H1 (cell line): ENCODE results near the gene KRTAP29-1. TPM values are rescaled to one million over a fixed set of nuclear protein-coding genes. Genes with fewer than 3 reads are reported as not detected.

ENCODE experiments used
- CTCF ChIA-PET: fragments of 300-600 bp; sonication (Branson Sonifier 250); formaldehyde crosslinking; loops from one replicate; lab custom pipeline; 2021; ENCODE audit not compliant: partially characterized antibody; lab: Charles Lee
- POLR2A ChIA-PET: fragments of 300-600 bp; sonication (Branson Sonifier 250); formaldehyde crosslinking; loops from one replicate; lab custom pipeline; 2021; ENCODE audit warnings: inconsistent platforms; ENCODE audit not compliant: partially characterized antibody; lab: Charles Lee
- DNase-seq, 2 experiments: peaks; one replicate each; pipeline versions ENCODE4 v3.0.0 to v3.0.0-alpha.2; 2010 to 2022; ENCODE audit warnings: low spot score in 2 of 2, low read depth in 1 of 2, mixed read lengths in 1 of 2
- FAIRE-seq: peaks from 2 replicates; lab custom pipeline; 2011; peaks lifted over from hg19 to GRCh38; lab: Jason Lieb, UNC
- H2AFZ ChIP-seq: 2 replicates; pipeline ENCODE4 v1.8.1; 2012; ENCODE audit warnings: low read length, inconsistent platforms
- H2AK5ac ChIP-seq: 2 replicates; pipeline ENCODE4 v1.6.1; 2013; ENCODE audit warnings: low read depth, low read length
- H2BK120ac ChIP-seq: replicated peaks from 2 replicates; pipeline ENCODE3; 2013; ENCODE audit warnings: low read depth, low read length, inconsistent platforms
- H2BK12ac ChIP-seq: 2 replicates; pipeline ENCODE4 v1.6.1; 2013; ENCODE audit warnings: low read depth, low read length
- H2BK15ac ChIP-seq: 2 replicates; pipeline ENCODE4 v1.6.1; 2013; ENCODE audit warnings: low read length
- H2BK20ac ChIP-seq: 2 replicates; pipeline ENCODE4 v1.6.1; 2013; ENCODE audit warnings: low read length
- H2BK5ac ChIP-seq: 2 replicates; pipeline ENCODE4 v1.6.1; 2013; ENCODE audit warnings: low read depth, low read length
- H3K14ac ChIP-seq: 2 replicates; pipeline ENCODE4 v1.6.1; 2013; ENCODE audit warnings: inconsistent platforms; ENCODE audit not compliant: insufficient read length
- H3K18ac ChIP-seq: 2 replicates; pipeline ENCODE4 v1.6.1; 2013; ENCODE audit warnings: low read length; ENCODE audit errors: extremely low read depth
- H3K23ac ChIP-seq: 2 replicates; pipeline ENCODE4 v1.6.1; 2013; ENCODE audit warnings: inconsistent platforms; ENCODE audit not compliant: insufficient read length
- H3K23me2 ChIP-seq: 2 replicates; pipeline ENCODE4 v1.6.1; 2013; ENCODE audit warnings: low read depth, low read length
- H3K27ac ChIP-seq: 2 replicates; pipeline ENCODE4 v1.6.1; 2011; ENCODE audit warnings: low read depth, low read length, inconsistent platforms
- H3K27me3 ChIP-seq, 4 experiments: replicated peaks in 1 of 4; 1 replicate in 1 of 4; 2 replicates in 3 of 4; pipeline versions ENCODE4 v1.6.1 to v1.8.1; 2011 to 2013; ENCODE audit warnings: low read length in 3 of 4, mild to moderate bottlenecking in 3 of 4, inconsistent platforms in 2 of 4, mixed read lengths in 2 of 4, moderate library complexity in 1 of 4; ENCODE audit not compliant: control insufficient read depth in 3 of 4, insufficient read depth in 3 of 4; ENCODE audit errors: extremely low read depth in 1 of 4
- H3K36me3 ChIP-seq, 4 experiments: 2 replicates each; pipeline versions ENCODE4 v1.6.1 to v1.8.1; 2011 to 2013; ENCODE audit warnings: mild to moderate bottlenecking in 4 of 4, low read length in 3 of 4, moderate library complexity in 2 of 4, control low read depth in 1 of 4, inconsistent platforms in 1 of 4; ENCODE audit not compliant: insufficient read depth in 4 of 4, control insufficient read depth in 2 of 4
- H3K4ac ChIP-seq: replicated peaks from 2 replicates; pipeline ENCODE3; 2013; ENCODE audit warnings: low read length, low read depth, mixed read lengths, inconsistent platforms; ENCODE audit not compliant: insufficient read length
- H3K4me1 ChIP-seq, 4 experiments: replicated peaks in 1 of 4; 1 replicate in 1 of 4; 2 replicates in 3 of 4; pipeline versions ENCODE4 v1.6.1 to v1.8.1; 2011 to 2013; ENCODE audit warnings: low read length in 3 of 4, inconsistent platforms in 2 of 4, mixed read lengths in 1 of 4; ENCODE audit not compliant: insufficient read depth in 4 of 4, control insufficient read depth in 3 of 4
- H3K4me2 ChIP-seq, 2 experiments: 2 replicates each; pipeline versions ENCODE4 v1.6.1 to v1.8.1; 2011 to 2013; ENCODE audit warnings: low read depth in 2 of 2, low read length in 2 of 2, control low read depth in 1 of 2, inconsistent platforms in 1 of 2, mild to moderate bottlenecking in 1 of 2; ENCODE audit not compliant: insufficient read depth in 1 of 2
- H3K4me3 ChIP-seq, 4 experiments: fragments of 200-600, 300-600 bp in 1 of 4; sonication (generic), shearing (Covaris generic), sonication (Bioruptor Twin) in 1 of 4; 2 replicates each; pipeline versions ENCODE4 v1.5.1 to v1.8.1; 2011 to 2016; ENCODE audit warnings: low read length in 4 of 4, low read depth in 3 of 4, control low read depth in 2 of 4, inconsistent platforms in 2 of 4, mild to moderate bottlenecking in 2 of 4, mixed read lengths in 1 of 4, moderate library complexity in 1 of 4; ENCODE audit not compliant: insufficient read depth in 2 of 4; ENCODE audit errors: extremely low read depth in 1 of 4
- H3K56ac ChIP-seq: replicated peaks from 2 replicates; pipeline ENCODE3; 2013; ENCODE audit warnings: low read depth, mild to moderate bottlenecking, mixed read lengths, low read length, inconsistent platforms; ENCODE audit not compliant: insufficient read length
- H3K79me1 ChIP-seq: 2 replicates; pipeline ENCODE4 v1.6.1; 2013; ENCODE audit warnings: low read depth, low read length, control low read depth
- H3K79me2 ChIP-seq, 2 experiments: 2 replicates each; pipeline versions ENCODE4 v1.6.1 to v1.8.1; 2012 to 2013; ENCODE audit warnings: low read length in 2 of 2, mild to moderate bottlenecking in 2 of 2, inconsistent platforms in 1 of 2; ENCODE audit not compliant: insufficient read depth in 2 of 2, control insufficient read depth in 1 of 2
- H3K9ac ChIP-seq, 4 experiments: replicated peaks in 1 of 4; 1 replicate in 1 of 4; 2 replicates in 3 of 4; pipeline versions ENCODE4 v1.6.1 to v1.8.1; 2011 to 2013; ENCODE audit warnings: low read depth in 3 of 4, low read length in 3 of 4, control low read depth in 2 of 4, mild to moderate bottlenecking in 2 of 4, moderate library complexity in 2 of 4, inconsistent platforms in 1 of 4; ENCODE audit errors: extremely low read depth in 1 of 4
- H3K9me3 ChIP-seq, 2 experiments: 2 replicates each; pipeline versions ENCODE4 v1.6.1 to v1.8.1; 2012 to 2013; ENCODE audit warnings: mild to moderate bottlenecking in 2 of 2, moderate library complexity in 2 of 2, control low read depth in 1 of 2, inconsistent platforms in 1 of 2, low read depth in 1 of 2, low read length in 1 of 2, mixed read lengths in 1 of 2; ENCODE audit not compliant: insufficient read depth in 2 of 2
- H4K20me1 ChIP-seq, 2 experiments: replicated peaks in 1 of 2; 2 replicates each; pipeline versions ENCODE3 to v1.8.1; 2011 to 2013; ENCODE audit warnings: inconsistent platforms in 2 of 2, low read length in 2 of 2, mild to moderate bottlenecking in 1 of 2; ENCODE audit not compliant: insufficient read depth in 2 of 2, control insufficient read depth in 1 of 2
- H4K5ac ChIP-seq: 2 replicates; pipeline ENCODE4 v1.6.1; 2013; ENCODE audit warnings: low read length, low read depth, mixed read lengths, inconsistent platforms; ENCODE audit not compliant: insufficient read length
- H4K8ac ChIP-seq: 2 replicates; pipeline ENCODE4 v1.8.0; 2013; ENCODE audit warnings: mild to moderate bottlenecking, moderate library complexity, low read length, inconsistent platforms; ENCODE audit not compliant: insufficient read depth; ENCODE audit errors: extremely low read depth
- H4K91ac ChIP-seq: replicated peaks from 2 replicates; pipeline ENCODE3; 2013; ENCODE audit warnings: low read length, mixed read lengths, inconsistent platforms; ENCODE audit not compliant: insufficient read length
- MAFK ChIP-seq: IDR thresholded peaks from 2 replicates; pipeline ENCODE4 v1.6.1; 2012; ENCODE audit warnings: low read depth, mild to moderate bottlenecking, improper control_type of control experiment, low read length
- POU5F1 ChIP-seq: IDR thresholded peaks from 2 replicates; pipeline ENCODE4 v1.6.1; 2011; ENCODE audit warnings: low read depth, mild to moderate bottlenecking, low read length, moderate library complexity
- SUZ12 ChIP-seq: fragments of 200-600 bp; sonication (generic); IDR thresholded peaks from 2 replicates; pipeline ENCODE4 v1.6.1; 2012; ENCODE audit warnings: mild to moderate bottlenecking, inconsistent platforms, low read length, moderate library complexity, mixed read lengths
- USF2 ChIP-seq: IDR thresholded peaks from 2 replicates; pipeline ENCODE4 v1.6.1; 2011; ENCODE audit warnings: low read length, improper control_type of control experiment
- WGBS, 2 experiments: shearing (Covaris generic) in 1 of 2; methylation state at CpG; one replicate each; pipeline versions ENCODE4 v1.1.6 to v1.1.7; 2013 to 2015; ENCODE audit warnings: low lambda C conversion rate in 2 of 2, mixed read lengths in 2 of 2, inconsistent platforms in 1 of 2, low coverage in 1 of 2, missing lambda C conversion rate in 1 of 2; ENCODE audit not compliant: insufficient replicate concordance in 2 of 2, insufficient coverage in 1 of 2, insufficient read length in 1 of 2; ENCODE audit errors: extremely low coverage in 1 of 2, missing lambda C conversion rate in 1 of 2; 5-methylcytosine and 5-hydroxymethylcytosine counted together
- polyA plus RNA-seq, 7 experiments: library from polyadenylated mRNA; depleted of rRNA in 3 of 7; stranded (reverse) in 5 of 7; unstranded in 2 of 7; fragments of >200 nt in 5 of 7; fragments of 200-250 nt in 2 of 7; gene quantifications; 1 replicate in 5 of 7; 2 replicates in 1 of 7; 4 replicates in 1 of 7; pipeline versions ENCODE4 v1.2.1 to v1.2.3, GENCODE V29; 2011 to 2013; ENCODE audit warnings: missing spikeins in 2 of 7, mixed read lengths in 2 of 7
- total RNA-seq: library from RNA; stranded (reverse); fragmentation: NEBNext Ultra II Directional; extraction: Animal tissue kit (Norgen Biotek cat#: 25700); gene quantifications from 2 replicates; pipeline ENCODE4 v1.2.1, GENCODE V29; 2021
- TF ChIP-seq, protein P1 (sequence below): IDR thresholded peaks from 2 replicates; pipeline ENCODE4 v1.6.1; 2012; ENCODE audit warnings: inconsistent platforms

KRTAP29-1 gene
- total and polyA plus RNA-seq, 2 of the 8 experiments (the other 6 are each of a cell fraction or from before 2014, with no cell fraction given) = not detected

DNA sequence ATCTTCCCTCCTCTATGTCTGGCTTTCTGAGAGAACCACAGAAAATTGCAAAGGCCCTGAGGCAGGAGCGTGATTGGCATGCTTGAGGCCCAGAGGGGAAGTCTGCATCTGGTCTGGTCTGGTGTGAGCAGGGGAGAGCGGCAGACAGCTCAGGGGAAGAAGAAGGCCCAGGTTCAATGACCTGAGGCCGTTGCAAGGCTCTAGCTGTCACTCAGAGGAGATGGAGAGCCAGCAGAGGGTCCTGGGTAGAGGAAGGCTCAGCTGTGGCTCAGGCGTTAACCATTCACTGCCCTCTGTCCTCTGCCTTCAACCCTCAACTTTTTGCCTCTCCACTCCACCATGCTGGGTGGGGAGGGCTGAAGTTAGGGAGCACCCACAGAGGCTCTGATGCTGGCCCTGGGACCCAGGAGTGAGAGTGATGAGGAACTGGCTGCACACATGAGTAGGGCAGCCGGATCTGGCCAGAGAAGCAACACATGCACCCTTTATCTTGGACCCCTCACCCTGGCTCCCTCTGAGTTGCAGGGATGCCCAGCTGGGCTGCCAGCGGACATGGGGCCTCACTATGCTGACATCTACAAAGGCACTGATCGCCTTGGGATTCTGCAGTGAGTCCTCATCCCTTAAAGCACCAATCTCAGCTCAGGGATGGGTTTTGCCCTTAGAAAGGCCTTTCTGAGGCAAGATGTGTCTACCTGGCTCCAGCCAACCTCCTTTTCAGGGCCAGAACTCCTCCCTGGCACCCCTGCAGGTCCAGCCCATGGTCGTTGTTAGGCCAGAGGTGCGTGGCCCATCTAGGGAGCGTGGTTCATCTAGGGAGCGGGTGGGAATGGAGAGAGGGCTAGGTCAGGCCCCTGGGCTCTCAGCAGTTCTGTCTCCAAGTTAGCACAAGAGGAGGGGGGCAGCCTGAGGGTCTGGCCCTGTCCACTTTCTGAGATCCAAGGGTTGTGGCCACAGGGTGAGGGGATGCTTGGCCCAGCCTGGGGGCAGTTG lies 20.5 kb upstream of the KRTAP29-1 start:
- Histone ChIP-seq H4K5ac (no peak overlapping the region), H3K9me3 (0 out of 4 replicates have a peak, but pooled peaks cover 0 to 5% of the 10 kb centered on the region in 2 experiments), H3K9ac (no peak overlapping the region), H3K36me3 (no peaks in the 10 kb centered on the region), H3K18ac (no peak overlapping the region), H4K8ac (no peak overlapping the region; the same call in 1 of the 2 replicates), H2BK5ac (no peak overlapping the region), H3K4ac (no peak overlapping the region), H3K23ac (no peak overlapping the region), H2BK20ac (no peak overlapping the region), H3K23me2 (no peaks in the 10 kb centered on the region), H2BK12ac (no peak overlapping the region), H3K4me2 (no peak overlapping the region), H2AFZ (no peak overlapping the region), H3K4me1 (no peaks in the 10 kb centered on the region; a peak in 1 of 7 replicates), H3K27me3 (no peaks in the 10 kb centered on the region), H2AK5ac (no peak overlapping the region), H3K79me2 (no peaks in the 10 kb centered on the region), H3K56ac (no peak overlapping the region), H3K4me3 (no peak overlapping the region), H3K79me1 (no peaks in the 10 kb centered on the region), H4K20me1 (no peaks in the 10 kb centered on the region), H2BK15ac (no peak overlapping the region), H3K27ac (no peak overlapping the region), H4K91ac (no peak overlapping the region), H2BK120ac (no peak overlapping the region), H3K14ac (no peak overlapping the region)
- no peak for DNase-seq
- ChIA-PET POLR2A (no interaction called here), CTCF (interaction anchor here (0.6 to 3.7 kb wide), 68 partner anchors 9 to 480 kb away, joined by 3 to 31 read pairs (median 4); partner anchors contain the start of genes KRT33A, KRTAP1-1, KRTAP1-3 and KRTAP16-1)
- FAIRE-seq = no peak
- WGBS, 2 experiments = 89% methylated on average over 11 of the region's 11 CpGs; no CpG with 5 or more reads in 1 of the 2 experiments
- TF ChIP-seq, protein P1, sequence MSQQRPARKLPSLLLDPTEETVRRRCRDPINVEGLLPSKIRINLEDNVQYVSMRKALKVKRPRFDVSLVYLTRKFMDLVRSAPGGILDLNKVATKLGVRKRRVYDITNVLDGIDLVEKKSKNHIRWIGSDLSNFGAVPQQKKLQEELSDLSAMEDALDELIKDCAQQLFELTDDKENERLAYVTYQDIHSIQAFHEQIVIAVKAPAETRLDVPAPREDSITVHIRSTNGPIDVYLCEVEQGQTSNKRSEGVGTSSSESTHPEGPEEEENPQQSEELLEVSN = no peak
- TF ChIP-seq USF2 = no peak
- TF ChIP-seq POU5F1 = no peak
- TF ChIP-seq SUZ12 = no peak
- no peak for TF ChIP-seq MAFK
